ENCODE data around the gene TCF7L2.

The TCF7L2 gene

DNA sequence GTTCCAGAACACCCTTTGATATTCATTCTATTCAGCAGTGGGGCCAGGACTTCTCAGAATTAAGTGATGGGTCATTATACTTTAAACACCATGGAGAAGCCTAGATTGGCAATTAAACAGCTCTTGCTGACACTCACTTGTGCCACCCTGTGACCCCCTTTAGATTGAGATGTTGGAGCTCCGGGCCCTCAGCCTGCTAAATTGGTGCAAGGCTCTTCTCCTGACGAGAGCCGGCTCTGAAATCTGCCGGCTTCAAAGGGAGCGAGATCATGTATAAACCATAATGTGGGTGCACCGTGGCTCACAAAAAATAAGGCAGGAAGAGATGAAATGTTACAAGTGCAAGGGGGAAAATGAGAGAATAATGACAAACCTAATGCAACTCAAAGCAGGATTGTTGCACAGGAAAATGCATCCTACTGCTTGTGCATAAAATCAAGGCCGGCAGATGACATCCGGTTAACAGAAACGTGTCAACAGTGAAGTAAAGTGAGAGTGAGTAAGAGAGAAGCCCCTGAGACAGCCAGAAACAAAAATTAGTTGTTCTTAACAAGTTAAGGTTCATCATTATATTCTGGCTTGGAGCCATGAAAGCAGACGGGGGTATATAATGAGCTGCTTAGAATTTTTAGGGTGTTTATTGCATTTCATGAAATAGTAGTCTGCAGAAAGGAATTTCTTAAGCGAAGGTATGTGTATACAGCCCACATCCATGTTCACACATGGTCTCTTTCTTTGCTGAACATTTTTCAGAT, 198.2 kb downstream of the TCF7L2 start:
- TF ChIP-seq, protein P1, sequence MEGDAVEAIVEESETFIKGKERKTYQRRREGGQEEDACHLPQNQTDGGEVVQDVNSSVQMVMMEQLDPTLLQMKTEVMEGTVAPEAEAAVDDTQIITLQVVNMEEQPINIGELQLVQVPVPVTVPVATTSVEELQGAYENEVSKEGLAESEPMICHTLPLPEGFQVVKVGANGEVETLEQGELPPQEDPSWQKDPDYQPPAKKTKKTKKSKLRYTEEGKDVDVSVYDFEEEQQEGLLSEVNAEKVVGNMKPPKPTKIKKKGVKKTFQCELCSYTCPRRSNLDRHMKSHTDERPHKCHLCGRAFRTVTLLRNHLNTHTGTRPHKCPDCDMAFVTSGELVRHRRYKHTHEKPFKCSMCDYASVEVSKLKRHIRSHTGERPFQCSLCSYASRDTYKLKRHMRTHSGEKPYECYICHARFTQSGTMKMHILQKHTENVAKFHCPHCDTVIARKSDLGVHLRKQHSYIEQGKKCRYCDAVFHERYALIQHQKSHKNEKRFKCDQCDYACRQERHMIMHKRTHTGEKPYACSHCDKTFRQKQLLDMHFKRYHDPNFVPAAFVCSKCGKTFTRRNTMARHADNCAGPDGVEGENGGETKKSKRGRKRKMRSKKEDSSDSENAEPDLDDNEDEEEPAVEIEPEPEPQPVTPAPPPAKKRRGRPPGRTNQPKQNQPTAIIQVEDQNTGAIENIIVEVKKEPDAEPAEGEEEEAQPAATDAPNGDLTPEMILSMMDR (IDR thresholded peaks at IDR 0.05; ENCODE audit: control insufficient read depth, extremely low read depth, insufficient read depth) = no peak
- DNase-seq (ENCODE audit: low read depth) = no peak
- no peak overlapping the region for H3K4me3 ChIP-seq (ENCODE audit: low read depth, low read length)

DNA sequence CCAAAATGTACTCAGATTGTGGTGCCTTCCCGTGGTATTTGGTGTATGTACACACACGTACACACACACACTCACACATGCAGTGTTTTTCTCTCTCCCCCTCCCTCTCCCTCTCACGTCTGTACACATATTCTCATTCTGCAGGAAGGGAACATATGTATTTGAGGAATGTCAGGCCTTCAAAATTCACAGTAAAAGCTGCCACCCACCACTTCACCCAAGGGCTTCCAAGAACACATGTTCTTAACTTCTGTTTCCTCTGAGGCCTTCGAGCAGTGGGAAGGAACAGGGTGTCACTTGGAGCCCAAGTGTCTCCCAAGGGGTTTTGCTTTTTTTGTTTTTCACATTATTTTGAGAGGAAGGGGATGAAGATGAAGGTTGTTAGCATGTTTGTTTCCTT, 198.9 kb downstream of the TCF7L2 start:
- no peak overlapping the region for H3K4me3 ChIP-seq (ENCODE audit: low read depth, low read length)
- DNase-seq (ENCODE audit: low read depth) = no peak
- TF ChIP-seq, protein P1 (IDR thresholded peaks at IDR 0.05; ENCODE audit: control insufficient read depth, extremely low read depth, insufficient read depth) = no peak

DNA sequence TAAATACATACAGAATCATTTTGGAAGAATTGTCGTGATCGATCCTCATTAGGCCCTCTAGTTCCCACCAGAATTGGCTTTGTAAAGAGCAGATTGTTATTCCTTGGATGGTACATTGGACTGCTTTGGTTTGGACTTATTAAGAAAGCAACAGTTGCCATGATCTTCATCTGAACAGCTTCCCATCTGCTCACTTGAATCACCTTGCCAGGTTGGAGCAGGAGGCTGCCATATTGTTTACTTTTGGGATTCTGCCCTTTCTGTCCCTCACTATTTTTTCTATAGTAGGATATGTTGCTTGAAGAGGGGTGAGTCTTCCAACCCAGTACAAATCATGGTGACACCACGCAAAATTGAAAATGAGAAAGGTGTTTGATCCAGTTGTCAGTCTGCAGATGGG, 199.6 kb downstream of the TCF7L2 start:
- no peak overlapping the region for H3K4me3 ChIP-seq (ENCODE audit: low read depth, low read length)
- TF ChIP-seq, protein P1 (IDR thresholded peaks at IDR 0.05; ENCODE audit: control insufficient read depth, extremely low read depth, insufficient read depth) = no peak
- DNase-seq (ENCODE audit: low read depth) = no peak

DNA sequence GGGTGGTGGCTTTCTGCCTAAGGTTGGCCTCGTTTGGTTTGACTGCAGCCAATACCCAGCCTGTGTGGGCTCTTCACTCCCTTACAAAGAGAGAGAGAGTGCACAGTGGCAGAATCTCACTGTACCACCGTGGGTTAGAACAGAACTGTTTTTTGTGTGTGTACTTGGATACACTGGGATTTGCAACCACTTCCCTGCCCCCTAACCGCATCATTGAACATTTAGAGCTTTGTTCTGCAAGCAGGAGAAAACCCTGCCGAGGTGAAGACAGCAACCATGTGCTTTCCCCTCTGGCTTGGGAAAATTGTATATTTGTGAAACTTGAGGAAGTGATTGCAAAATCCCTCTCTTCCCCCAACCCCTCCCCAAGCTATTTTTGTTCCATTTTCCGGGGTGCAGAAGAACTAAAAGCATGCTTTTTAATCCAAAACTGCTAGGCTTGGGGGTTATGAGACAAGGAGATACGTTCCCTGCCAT, 201.2 kb downstream of the TCF7L2 start:
- no peak overlapping the region for H3K4me3 ChIP-seq (ENCODE audit: low read depth, low read length)
- DNase-seq (ENCODE audit: low read depth) = no peak
- TF ChIP-seq, protein P1 (IDR thresholded peaks at IDR 0.05; ENCODE audit: control insufficient read depth, extremely low read depth, insufficient read depth) = no peak

DNA sequence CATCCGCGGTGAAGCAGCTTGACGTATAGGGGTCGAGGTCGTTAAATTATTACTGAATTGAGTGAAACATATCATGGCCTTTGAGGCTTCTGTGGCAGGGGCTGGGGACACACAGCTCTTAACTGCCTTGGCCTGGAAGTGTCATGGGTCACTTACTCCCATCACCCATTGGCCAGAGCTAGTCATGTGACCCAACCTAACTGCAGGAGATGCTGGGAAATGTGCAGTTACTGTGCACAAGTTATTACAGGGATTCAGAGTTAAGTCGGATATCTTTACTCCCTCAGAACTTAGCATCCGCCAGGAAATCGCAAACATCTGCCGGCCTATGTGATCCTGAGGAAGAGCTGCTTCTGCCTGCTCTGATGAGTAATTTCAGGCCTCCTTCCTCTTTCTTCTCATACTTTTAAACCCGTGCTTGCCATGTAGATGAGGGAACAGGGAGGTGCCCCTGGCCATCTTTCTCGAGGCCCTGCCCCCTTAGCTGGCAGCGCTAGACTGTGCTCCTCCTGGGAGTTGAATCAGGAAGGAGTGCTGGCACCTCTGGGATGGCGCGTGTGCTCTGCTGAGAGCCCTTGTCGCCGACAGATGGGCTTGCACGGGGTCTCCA, 203.6 kb downstream of the TCF7L2 start:
- DNase-seq (ENCODE audit: low read depth) = no peak
- H3K4me3 ChIP-seq (ENCODE audit: low read depth, low read length) = no peak overlapping the region
- TF ChIP-seq, protein P1 (IDR thresholded peaks at IDR 0.05; ENCODE audit: control insufficient read depth, extremely low read depth, insufficient read depth) = no peak

DNA sequence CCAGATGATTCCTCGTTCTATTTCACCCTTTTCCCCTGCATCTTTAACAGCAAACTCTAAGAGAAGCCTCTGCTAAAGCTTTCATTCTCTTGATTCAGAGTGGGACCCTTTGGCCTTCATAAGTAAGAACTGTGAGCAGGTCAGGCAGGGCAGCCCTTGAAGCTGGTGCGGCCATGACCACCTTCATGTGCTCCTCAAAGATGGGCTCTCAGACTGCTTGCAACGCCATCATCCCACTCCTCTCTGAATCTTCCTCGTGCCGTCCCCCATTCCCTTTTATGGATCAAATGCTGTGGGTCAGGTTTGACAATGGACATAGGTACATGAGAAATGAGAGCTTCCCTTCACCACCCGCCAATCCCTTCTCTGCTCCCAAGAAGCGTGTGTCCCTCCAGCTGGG, 207.4 kb downstream of the TCF7L2 start:
- TF ChIP-seq, protein P1 (IDR thresholded peaks at IDR 0.05; ENCODE audit: control insufficient read depth, extremely low read depth, insufficient read depth) = no peak
- no peak overlapping the region for H3K4me3 ChIP-seq (ENCODE audit: low read depth, low read length)
- no peak for DNase-seq (ENCODE audit: low read depth)

Data from LNCaP clone FGC (cell line).